Activated naive CD4-positive, alpha-beta T cell treated with anti-CD3 and anti-CD28 coated beads for 36 hours (primary cell): Measurements from ENCODE around the gene GARIN5A. TPM values are rescaled to one million over a fixed set of nuclear protein-coding genes. Genes with fewer than 3 reads are reported as not detected.

Experiments used
- CTCF ChIA-PET: fragments of 350-600 bp; sonication (Branson Sonifier 250); formaldehyde crosslinking; loops from one replicate; lab custom pipeline; 2021; ENCODE audit warnings: antibody characterized with exemption; lab: Charles Lee
- DNase-seq: peaks from one replicate; pipeline ENCODE4 v3.0.0-alpha.2; 2020
- H3K27ac Mint-ChIP-seq: one replicate; pipeline ENCODE4 v1.8.0; 2021; ENCODE audit warnings: mild to moderate bottlenecking, mixed read lengths
- H3K27me3 Mint-ChIP-seq: one replicate; pipeline ENCODE4 v1.8.0; 2021; ENCODE audit warnings: low read depth, mixed read lengths
- H3K36me3 Mint-ChIP-seq: one replicate; pipeline ENCODE4 v1.8.0; 2021; ENCODE audit warnings: low read depth, mixed read lengths
- H3K4me1 Mint-ChIP-seq: one replicate; pipeline ENCODE4 v1.8.0; 2021; ENCODE audit warnings: low read depth, mixed read lengths
- H3K4me3 Mint-ChIP-seq: one replicate; pipeline ENCODE4 v1.8.0; 2021; ENCODE audit warnings: mild to moderate bottlenecking, moderate library complexity, mixed read lengths
- H3K9me3 Mint-ChIP-seq: one replicate; pipeline ENCODE4 v1.8.0; 2021; ENCODE audit warnings: mixed read lengths
- intact Hi-C: fragments of 100-400 bp; cut with micrococcal nuclease; formaldehyde crosslinking; loops from one replicate; pipeline ENCODE4 v1.15.1; 2023
- total RNA-seq, 2 experiments: library from RNA; stranded (reverse); gene quantifications; one replicate each; pipeline ENCODE4 v1.2.3, GENCODE V29; 2021

GARIN5A gene
- total RNA-seq, 2 experiments from 2014 or later = 0.57 TPM; not detected in 1

- intact Hi-C loops = no loop called here
- no peak for DNase-seq
- peaks cover 14% of the 10 kb centered on the region for H3K4me1 Mint-ChIP-seq
- no peaks in the 10 kb centered on the region for H3K9me3 Mint-ChIP-seq
- H3K36me3 Mint-ChIP-seq = peaks cover 2% of the 10 kb centered on the region
- CTCF ChIA-PET = no interaction called here
- H3K4me3 Mint-ChIP-seq = no peak overlapping the region
- no peak overlapping the region for H3K27ac Mint-ChIP-seq
- H3K27me3 Mint-ChIP-seq = no peaks in the 10 kb centered on the region
Measured at GRCh38 chr19:50505856-50506611, 29.4 kb upstream of the GARIN5A start.

- CTCF ChIA-PET = no interaction called here
- no peaks in the 10 kb centered on the region for H3K36me3 Mint-ChIP-seq
- no peak overlapping the region for H3K4me3 Mint-ChIP-seq
Measured at GRCh38 chr19:50501568-50502475, 25.2 kb upstream of the GARIN5A start.

GRCh38 chr19:50501186-50501567, 24.5 kb upstream of the GARIN5A start:
- DNase-seq = no peak

More at GRCh38 chr19:50501568-50502475, 25.2 kb upstream of the GARIN5A start:
- Mint-ChIP-seq H3K27me3 (no peaks in the 10 kb centered on the region), H3K4me1 (no peaks in the 10 kb centered on the region), H3K27ac (no peak overlapping the region), H3K9me3 (no peaks in the 10 kb centered on the region)
- intact Hi-C loops = no loop called here
- DNase-seq = no peak

GRCh38 chr19:50500753-50501151, 24.1 kb upstream of the GARIN5A start:
- CTCF ChIA-PET = interaction anchor here (0.6 kb wide), 1 partner anchor 562 kb away, joined by 5 read pairs; no protein-coding TSS in a partner anchor
- intact Hi-C loops = no loop called here
- H3K4me3 Mint-ChIP-seq = no peak overlapping the region
- no peaks in the 10 kb centered on the region for H3K9me3 Mint-ChIP-seq
- H3K27ac Mint-ChIP-seq = no peak overlapping the region
- DNase-seq = no peak
- no peaks in the 10 kb centered on the region for H3K27me3 Mint-ChIP-seq
- H3K36me3 Mint-ChIP-seq = no peaks in the 10 kb centered on the region
- H3K4me1 Mint-ChIP-seq = no peaks in the 10 kb centered on the region

More at GRCh38 chr19:50501186-50501567, 24.5 kb upstream of the GARIN5A start:
- Mint-ChIP-seq H3K9me3 (no peaks in the 10 kb centered on the region), H3K4me1 (no peaks in the 10 kb centered on the region), H3K4me3 (no peak overlapping the region), H3K27me3 (no peaks in the 10 kb centered on the region), H3K27ac (no peak overlapping the region), H3K36me3 (no peaks in the 10 kb centered on the region)
- intact Hi-C loops = no loop called here
- CTCF ChIA-PET = no interaction called here

GRCh38 chr19:50500060-50500752, 23.6 kb upstream of the GARIN5A start:
- H3K9me3 Mint-ChIP-seq = no peaks in the 10 kb centered on the region
- CTCF ChIA-PET = interaction anchor here (0.6 kb wide), 1 partner anchor 562 kb away, joined by 5 read pairs; no protein-coding TSS in a partner anchor
- H3K27ac Mint-ChIP-seq = no peak overlapping the region
- intact Hi-C loops = no loop called here
- H3K36me3 Mint-ChIP-seq = no peaks in the 10 kb centered on the region
- no peaks in the 10 kb centered on the region for H3K27me3 Mint-ChIP-seq
- DNase-seq = peak; percentile 22
- no peaks in the 10 kb centered on the region for H3K4me1 Mint-ChIP-seq
- no peak overlapping the region for H3K4me3 Mint-ChIP-seq

- CTCF ChIA-PET = no interaction called here
- Mint-ChIP-seq H3K27me3 (no peaks in the 10 kb centered on the region), H3K4me1 (no peaks in the 10 kb centered on the region), H3K4me3 (no peak overlapping the region), H3K36me3 (no peaks in the 10 kb centered on the region), H3K27ac (no peak overlapping the region), H3K9me3 (no peaks in the 10 kb centered on the region)
- DNase-seq = no peak
- intact Hi-C loops = no loop called here
Measured at GRCh38 chr19:50498219-50499056, 21.8 kb upstream of the GARIN5A start.

GRCh38 chr19:50497022-50497405, 20.4 kb upstream of the GARIN5A start:
- Mint-ChIP-seq H3K9me3 (no peaks in the 10 kb centered on the region), H3K27ac (no peak overlapping the region), H3K36me3 (no peaks in the 10 kb centered on the region), H3K4me3 (no peak overlapping the region), H3K27me3 (no peaks in the 10 kb centered on the region), H3K4me1 (peaks cover 5% of the 10 kb centered on the region)
- DNase-seq = no peak
- CTCF ChIA-PET = no interaction called here
- intact Hi-C loops = no loop called here

- intact Hi-C loops = no loop called here
- peaks cover 1% of the 10 kb centered on the region for H3K36me3 Mint-ChIP-seq
- peaks cover 3% of the 10 kb centered on the region for H3K27me3 Mint-ChIP-seq
- H3K9me3 Mint-ChIP-seq = no peaks in the 10 kb centered on the region
- no peak overlapping the region for H3K27ac Mint-ChIP-seq
- peaks cover 11% of the 10 kb centered on the region for H3K4me1 Mint-ChIP-seq
- no peak for DNase-seq
- CTCF ChIA-PET = interaction anchor here (0.7 kb wide), 1 partner anchor 81 kb away, joined by 3 read pairs; no protein-coding TSS in a partner anchor
- H3K4me3 Mint-ChIP-seq = no peak overlapping the region
Measured at GRCh38 chr19:50496189-50497021, 19.8 kb upstream of the GARIN5A start.

GRCh38 chr19:50495020-50495531, 18.4 kb upstream of the GARIN5A start:
- peaks cover 3% of the 10 kb centered on the region for H3K27me3 Mint-ChIP-seq
- no peak for DNase-seq
- peaks cover 22% of the 10 kb centered on the region for H3K4me1 Mint-ChIP-seq
- no peak overlapping the region for H3K27ac Mint-ChIP-seq
- CTCF ChIA-PET = no interaction called here
- H3K4me3 Mint-ChIP-seq = no peak overlapping the region
- no peaks in the 10 kb centered on the region for H3K9me3 Mint-ChIP-seq
- peaks cover 1% of the 10 kb centered on the region for H3K36me3 Mint-ChIP-seq
- intact Hi-C loops = no loop called here

- intact Hi-C loops = no loop called here
- Mint-ChIP-seq H3K36me3 (peaks cover 4% of the 10 kb centered on the region), H3K27ac (no peak overlapping the region), H3K27me3 (peaks cover 3% of the 10 kb centered on the region), H3K4me3 (no peak overlapping the region), H3K9me3 (no peaks in the 10 kb centered on the region), H3K4me1 (peaks cover 25% of the 10 kb centered on the region)
- CTCF ChIA-PET = no interaction called here
- no peak for DNase-seq
Measured at GRCh38 chr19:50494186-50495019, 17.8 kb upstream of the GARIN5A start.
